ENCODE results near the gene CCPG1.

DNA sequence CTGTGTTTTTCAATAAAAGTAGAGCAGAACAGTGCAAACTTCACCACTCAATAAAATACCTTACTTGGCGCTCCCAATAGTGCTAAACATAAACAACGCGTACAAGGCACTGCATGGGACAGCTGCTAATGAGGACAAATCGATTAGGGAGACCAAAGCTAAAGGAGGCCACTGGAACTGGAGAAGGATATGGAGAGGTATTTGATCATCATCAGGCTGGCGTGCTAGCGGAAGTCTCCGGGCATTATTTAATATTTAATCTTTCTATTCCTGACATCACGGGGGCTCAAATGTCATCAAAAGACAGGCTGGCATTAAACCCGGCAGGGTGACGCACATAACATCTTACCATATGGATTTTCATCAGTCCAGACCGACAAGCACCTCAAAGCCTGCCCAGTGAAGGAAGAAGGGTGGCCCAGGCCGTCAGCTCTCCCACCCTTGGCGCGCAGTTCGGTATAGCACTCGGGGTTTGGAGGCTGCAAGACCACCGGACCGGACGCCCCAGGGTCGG, 604 bp downstream of the CCPG1 start:
- TF ChIP-seq, protein P1, sequence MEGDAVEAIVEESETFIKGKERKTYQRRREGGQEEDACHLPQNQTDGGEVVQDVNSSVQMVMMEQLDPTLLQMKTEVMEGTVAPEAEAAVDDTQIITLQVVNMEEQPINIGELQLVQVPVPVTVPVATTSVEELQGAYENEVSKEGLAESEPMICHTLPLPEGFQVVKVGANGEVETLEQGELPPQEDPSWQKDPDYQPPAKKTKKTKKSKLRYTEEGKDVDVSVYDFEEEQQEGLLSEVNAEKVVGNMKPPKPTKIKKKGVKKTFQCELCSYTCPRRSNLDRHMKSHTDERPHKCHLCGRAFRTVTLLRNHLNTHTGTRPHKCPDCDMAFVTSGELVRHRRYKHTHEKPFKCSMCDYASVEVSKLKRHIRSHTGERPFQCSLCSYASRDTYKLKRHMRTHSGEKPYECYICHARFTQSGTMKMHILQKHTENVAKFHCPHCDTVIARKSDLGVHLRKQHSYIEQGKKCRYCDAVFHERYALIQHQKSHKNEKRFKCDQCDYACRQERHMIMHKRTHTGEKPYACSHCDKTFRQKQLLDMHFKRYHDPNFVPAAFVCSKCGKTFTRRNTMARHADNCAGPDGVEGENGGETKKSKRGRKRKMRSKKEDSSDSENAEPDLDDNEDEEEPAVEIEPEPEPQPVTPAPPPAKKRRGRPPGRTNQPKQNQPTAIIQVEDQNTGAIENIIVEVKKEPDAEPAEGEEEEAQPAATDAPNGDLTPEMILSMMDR (conservative IDR thresholded peaks at IDR 0.05 in 1 of 2, IDR thresholded peaks at IDR 0.05 in 1 of 2; ENCODE audit: low read depth in 1 of 2, low read length in 2 of 2), result no peak
- TF ChIP-seq EZH2 (IDR thresholded peaks at IDR 0.05; ENCODE audit: low read length, missing control alignments), result no peak

All from fibroblast of lung (primary cell).